ENCODE data around the gene MC2R.
"Not testable (repeated sequence)": the region's sequence is repeated elsewhere in the genome, so short reads cannot be mapped to it uniquely, and the experiment has no call there.

The MC2R gene

DNA sequence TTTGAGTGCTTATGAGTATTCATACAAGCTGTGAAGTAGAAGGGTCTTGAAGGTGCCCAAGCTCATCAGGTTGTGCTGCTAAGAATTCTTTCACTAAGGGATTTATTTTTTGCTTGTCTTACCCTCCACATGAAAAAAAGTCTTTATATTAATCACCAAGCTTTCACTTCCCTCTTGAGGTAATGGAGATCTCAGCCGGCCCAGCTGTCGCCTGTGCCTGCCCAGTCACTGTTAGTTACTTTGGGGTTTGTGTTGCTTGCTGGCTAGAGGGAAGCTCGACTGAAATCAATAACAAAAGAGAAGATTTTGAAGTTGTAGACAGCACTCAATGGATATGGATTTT lies 21.9 kb downstream of the MC2R start:
- DNase-seq (ENCODE audit: low read depth, low spot score), result no peak

DNA sequence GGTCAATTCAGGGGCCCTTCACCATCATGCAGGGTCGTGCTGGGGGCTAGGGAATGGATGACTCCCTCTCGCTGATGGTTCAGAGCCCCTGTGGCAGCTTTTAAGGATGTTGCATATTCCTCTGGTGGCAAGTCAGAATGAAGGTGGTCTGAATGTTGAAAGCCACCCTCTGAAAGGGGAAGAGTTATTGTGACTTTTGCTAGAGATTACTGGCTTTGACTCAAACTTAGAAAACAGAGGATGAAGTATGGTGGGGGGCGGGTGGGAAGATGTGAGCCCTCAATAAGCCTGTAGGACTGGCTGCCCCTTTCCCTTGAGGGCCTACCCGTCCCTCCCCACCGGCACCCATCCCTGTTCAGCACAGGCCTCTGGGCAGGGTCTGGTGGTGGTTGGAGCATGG lies 23.2 kb downstream of the MC2R start:
- DNase-seq (ENCODE audit: low read depth, low spot score), result no peak

DNA sequence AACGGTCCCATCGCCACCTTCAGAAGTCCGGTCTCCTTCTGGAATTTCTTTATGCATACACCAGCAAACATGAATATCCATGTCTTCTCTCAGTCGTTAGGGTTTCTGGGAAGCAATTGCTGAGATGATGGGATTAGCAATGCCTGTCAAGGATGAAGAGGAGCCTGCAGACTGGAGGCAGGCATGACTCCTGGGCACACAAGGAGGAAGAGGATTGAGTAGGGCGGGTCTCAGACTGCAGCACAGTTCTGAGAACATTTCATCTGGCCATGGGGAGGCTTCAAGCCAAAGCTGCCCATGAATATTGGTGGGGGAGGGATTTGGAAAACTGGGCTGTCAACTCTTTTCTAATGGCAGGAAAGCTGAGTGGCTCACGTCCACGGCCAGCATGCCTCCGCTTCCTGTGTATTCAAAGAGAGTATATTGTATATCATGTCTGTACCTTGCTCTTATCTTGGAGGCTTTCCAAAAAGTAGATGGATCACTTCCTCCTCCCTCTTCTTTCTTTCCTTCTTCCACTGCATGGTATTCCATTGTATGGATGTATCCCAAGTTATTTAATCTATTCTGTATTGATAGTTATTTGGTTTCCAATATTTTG lies 24.5 kb downstream of the MC2R start:
- DNase-seq (ENCODE audit: low read depth, low spot score), result no peak

DNA sequence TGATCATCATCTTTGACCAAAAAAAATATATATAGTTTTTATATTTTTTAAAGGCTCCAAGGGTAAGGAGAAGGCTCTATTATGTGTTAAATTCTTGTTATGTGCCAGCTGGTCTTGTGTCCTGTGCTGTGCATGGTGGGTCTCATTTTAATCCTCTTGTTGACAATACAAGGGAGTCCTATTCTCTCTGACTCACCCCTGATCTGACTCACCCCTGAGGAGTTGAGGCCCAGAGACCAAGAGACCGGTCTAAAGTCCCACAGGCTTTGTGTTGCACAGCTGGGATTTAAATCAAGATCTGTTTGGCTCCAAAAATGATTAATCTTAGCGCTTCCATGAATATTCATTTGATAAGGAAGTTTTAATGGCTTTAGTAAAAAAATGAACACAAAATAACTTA lies 25.7 kb downstream of the MC2R start:
- DNase-seq (ENCODE audit: low read depth, low spot score), result no peak

DNA sequence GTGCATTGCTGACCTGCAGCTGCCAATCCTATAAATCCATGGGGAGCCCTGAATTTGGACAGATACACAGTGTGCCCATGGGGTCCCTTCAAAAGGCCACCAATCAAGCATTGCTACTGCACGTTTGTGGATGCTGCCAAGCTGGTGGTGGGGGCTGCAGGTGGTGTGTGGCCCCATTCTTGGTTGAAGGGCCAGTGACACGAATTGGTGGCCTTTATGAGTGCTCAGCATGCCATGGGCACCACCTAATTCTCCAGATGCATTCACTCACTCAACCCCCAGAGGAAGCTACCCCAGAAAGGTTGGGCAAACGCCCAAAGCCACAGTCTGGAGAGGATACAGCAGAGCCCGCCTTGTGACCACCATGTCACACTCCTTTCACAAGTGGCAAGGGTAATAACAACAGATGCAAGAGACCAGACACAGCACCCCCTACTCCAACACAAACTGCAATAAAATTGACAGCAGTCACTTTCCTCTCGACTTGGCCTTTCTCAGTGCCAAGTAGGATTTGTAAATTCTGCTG lies 27.1 kb downstream of the MC2R start:
- no peak for DNase-seq (ENCODE audit: low read depth, low spot score)

DNA sequence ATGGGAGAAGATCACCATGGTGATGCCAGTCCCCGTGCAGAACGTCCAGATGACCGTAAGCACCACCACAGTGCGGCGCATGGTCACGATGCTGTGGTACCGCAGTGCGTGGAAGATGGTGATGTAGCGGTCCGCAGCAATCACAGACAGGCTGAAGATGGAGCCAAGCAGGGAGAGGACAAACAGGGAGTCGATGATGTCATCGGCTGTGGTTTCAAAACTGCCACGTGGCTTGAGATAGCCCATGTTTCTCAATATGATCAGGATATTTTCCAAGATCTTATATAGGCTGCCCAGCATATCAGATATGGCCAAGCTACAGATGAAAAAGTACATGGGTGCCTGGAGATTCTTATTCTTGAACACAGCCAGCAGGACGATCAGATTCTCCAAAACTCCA lies 30.3 kb downstream of the MC2R start:
- DNase-seq (ENCODE audit: low read depth, low spot score), result no peak

DNA sequence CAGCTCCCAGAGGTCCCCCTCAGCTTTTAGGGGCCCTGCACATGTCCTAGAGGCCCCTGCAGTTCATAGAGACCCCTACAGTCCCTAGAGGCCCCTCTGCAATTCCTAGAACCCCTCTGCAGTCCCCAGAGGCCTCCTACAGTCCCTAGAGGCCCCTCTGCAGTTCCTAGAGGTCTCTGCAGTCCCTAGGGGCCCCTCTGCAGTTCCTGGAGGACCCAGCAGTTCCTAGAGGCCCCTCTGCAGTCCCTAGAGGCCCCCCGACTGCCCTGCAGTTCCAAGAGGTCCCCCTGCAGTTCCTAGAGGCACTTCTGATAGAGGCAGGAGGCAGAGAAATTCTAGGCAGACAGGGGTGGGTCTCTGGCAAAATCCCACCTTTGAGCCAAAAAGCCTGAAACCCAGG lies 35.4 kb downstream of the MC2R start:
- DNase-seq (ENCODE audit: low read depth, low spot score), result no peak

DNA sequence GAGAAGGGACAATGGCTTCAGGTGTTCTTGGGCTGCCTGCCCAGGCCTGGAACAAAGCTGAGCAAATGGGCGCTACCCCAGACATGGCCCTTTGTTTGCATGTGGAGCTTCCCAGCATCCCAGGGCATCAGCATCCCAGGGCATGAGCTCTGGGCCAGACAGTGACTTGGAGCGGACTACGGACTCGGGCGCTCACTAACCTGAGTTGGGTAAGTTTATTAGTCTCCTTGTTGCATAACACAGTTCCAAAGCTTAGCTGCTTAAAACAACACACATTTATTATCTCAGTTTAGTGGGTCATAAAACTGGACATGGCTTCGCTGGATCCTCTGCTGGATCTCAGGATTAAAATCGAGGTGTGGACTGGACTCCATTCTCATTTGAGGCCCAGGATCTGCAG lies 35.8 kb downstream of the MC2R start:
- no peak for DNase-seq (ENCODE audit: low read depth, low spot score)

DNA sequence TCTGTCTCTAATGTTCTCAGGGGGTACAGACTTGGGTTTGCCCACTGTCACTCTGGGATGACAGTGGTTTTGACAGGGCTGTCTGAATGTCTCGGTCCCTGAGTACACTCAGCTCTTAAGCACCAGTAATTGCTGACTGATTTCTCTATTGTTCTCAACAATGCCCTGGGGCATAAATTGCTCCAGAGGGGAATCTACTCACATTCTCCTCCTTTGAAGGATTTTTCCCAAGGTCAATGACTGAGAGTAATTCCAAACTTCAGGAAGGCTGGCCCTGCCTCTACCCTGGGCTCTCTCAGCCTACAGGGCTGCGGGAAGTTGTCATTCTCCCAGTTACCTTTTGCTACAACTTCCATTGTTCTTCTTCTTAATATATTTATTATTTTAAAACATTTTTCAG lies 36.5 kb downstream of the MC2R start:
- no peak for DNase-seq (ENCODE audit: low read depth, low spot score)

DNA sequence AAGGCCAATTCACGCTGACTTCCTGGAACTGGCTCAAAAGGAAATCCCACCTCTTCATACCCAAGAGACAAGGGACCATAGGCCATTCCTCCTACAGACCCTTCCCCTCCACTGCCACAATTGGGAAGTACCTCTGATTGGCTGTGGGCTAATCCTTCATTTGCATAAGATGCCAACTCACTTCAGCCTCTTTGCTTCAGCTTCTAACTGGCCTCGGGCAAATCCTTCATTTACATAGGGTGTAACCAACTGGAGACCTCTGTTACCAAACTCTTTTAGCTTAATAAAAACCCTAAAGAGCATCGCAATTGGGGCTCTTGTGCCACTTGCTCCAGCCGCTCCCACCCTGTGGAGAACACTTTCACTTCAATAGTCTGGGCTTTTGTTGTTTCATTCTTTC lies 38.2 kb downstream of the MC2R start:
- no peak for DNase-seq (ENCODE audit: low read depth, low spot score)

DNA sequence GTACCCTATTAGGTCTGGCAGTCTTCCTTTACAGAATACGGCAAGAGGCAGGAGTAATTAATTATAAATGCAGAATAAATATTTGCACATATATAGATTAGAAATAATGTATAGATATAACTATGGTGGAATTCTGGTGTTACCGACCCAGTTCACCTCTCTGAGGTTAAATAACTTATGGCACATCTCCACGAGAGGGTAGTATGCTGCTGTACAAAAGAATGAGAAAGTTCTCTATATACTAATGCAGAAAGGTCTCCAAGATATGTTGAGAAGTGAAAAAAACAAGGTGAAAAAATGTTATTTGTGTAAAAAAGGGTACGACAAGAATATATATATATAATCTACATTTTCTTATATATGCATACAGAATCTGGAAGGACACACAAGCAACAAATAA lies 40.8 kb downstream of the MC2R start:
- no peak for DNase-seq (ENCODE audit: low read depth, low spot score)

DNA sequence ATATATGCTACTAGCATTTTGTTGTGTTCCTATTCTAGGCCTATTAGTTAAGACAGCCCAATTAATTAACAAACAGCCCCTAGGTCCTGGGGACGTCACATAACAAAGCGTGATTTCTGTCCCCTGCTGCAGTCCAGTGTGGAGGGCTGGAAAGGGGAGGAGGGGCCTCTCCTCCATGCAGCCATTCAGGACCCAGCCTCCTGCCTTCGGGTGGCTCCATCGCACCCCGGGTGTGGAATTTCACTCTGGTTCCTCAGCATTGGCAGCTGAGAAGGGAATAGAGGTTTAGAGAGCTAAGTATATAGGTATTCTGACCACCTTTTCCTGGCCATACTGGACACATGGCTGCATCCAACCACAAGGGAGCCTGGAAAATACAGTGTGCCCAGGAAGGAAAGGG lies 42.4 kb downstream of the MC2R start:
- DNase-seq (ENCODE audit: low read depth, low spot score), result no peak

DNA sequence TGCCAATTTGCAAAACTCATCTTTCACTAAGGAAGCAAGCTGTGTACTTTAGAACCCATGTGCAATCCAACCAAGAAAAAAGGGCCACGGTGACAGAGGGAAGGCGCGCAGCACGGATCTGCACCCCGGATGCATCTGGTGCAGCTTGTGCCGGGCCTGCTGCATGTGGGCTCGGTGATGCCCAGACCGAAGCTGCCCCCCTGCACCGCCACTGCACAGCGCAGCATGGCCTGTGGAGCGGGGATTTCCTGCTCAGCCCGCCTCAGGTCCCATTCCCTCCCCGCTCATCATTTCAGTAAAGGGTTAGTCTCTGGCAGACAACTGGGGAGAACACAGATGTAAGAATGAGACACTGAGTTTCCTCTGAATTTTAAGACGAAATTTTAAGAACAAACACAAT lies 43.0 kb downstream of the MC2R start:
- no peak for DNase-seq (ENCODE audit: low read depth, low spot score)

DNA sequence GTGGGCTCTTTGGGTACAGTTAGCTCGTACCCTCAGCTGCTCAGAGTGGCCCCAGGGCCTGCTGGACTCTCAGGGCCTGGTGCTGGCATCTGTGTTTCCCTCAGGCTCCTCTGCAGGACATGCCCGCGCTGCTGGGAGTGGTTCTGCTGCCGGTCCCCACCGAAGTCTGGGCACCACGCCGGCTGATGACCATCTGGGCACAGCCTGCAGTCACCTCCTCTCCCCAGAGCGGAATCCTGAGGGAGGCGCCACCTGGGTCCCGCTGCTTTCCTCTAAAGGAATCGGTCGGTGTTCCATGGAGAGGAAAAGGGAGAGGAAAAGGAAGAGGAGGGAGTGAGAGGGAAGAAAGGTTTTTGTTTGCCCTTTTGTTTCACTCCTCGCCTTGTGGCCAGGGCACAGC lies 43.6 kb downstream of the MC2R start:
- DNase-seq (ENCODE audit: low read depth, low spot score), result no peak

DNA sequence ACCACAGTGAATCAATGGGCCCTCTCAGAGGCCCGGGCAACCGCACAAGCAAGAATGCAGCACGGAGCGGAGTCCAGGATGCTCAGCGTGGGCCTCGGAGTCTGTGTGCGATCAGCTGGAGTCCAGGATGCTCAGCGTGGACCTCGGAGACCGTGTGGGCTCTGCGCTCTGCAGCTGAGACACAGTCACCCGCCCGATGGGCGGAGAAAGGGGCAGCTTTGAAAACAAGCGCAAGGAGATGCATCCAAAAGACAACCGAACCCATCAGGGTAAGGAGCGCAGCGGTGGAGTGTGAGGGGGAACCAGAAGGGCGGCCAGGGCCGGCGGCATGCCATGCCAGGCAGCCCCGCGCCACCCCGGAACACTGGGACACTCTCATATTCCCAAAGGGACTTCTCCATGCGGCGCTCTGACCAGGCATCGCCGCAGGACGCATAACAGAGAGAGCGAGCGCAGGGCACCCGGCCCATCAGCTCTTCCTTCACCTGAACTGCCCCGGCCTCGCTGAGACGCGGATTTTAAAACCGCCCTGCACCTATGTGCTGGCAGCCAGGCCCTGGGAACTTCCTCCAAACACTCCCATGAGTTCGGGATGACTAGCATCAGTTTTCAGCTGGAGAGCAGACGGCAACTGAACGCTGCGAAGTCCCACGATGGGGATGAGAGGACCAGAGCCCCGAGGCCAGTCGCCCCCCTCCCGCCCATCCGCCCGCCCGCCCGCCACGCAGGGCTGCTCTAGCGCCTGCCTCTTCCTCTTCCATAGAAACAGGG lies 46.6 kb downstream of the MC2R start:
- DNase-seq (ENCODE audit: low read depth, low spot score), result no peak

DNA sequence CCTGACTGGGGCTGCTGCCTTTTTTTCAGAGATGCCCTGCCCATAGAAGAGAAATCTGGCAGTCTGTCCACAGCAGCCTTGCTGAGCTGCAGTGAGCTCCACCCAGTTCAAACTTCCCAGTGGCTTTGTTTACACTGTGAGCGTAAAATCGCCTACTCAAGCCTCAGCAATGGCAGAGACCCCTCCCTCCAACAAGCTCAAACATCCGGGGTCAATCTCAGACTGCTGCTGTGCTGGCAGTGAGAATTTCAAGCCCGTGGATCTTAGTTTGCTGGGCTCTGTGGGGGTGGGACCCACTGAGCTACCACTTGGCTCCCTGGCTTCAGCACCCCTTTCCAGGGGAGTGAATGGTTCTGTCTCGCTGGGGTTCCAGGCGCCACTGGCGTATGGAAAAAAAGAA lies 52.4 kb downstream of the MC2R start:
- not testable (repeated sequence) for DNase-seq (ENCODE audit: low read depth, low spot score)

DNA sequence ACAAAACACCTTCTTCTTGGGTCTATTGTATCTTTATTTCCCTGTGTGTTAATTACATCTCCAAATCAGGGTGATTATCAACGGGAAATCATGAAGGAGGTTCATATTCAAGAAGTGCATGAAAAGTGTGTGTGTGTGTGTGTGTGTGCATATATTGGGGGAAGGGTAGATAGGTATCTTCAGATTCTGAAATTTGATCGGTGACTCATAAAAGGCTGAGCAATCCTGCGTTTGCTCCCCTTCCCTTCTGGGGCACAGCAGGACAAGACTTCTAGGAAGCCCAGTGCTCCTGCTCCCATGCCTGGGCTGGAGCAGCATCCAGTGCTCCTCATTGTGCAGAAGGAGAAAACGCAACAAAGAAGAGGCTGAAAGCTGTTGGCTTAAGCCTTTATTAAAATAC lies 65.5 kb downstream of the MC2R start:
- DNase-seq (ENCODE audit: low read depth, low spot score), result no peak

DNA sequence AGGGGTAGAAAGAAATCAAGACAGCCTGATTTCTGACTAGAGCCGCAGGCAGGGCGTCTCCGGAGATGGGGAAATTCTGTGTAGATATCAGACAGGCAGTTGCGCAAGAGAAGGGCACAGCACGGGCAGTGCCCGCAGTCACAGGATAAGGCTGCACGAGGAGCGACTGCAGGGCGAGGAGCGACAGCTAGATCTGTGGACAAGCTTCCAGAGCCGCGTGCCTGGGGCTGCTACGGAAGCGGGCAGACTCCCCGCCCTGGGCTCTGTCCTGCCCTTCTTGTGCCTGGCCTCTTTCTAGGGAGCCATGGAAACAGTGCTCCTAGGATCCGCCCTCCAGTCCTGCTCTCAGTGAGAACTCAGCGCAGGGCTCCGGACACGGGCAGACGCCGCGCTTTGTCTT lies 78.8 kb downstream of the MC2R start:
- no peak for DNase-seq (ENCODE audit: low read depth, low spot score)

DNA sequence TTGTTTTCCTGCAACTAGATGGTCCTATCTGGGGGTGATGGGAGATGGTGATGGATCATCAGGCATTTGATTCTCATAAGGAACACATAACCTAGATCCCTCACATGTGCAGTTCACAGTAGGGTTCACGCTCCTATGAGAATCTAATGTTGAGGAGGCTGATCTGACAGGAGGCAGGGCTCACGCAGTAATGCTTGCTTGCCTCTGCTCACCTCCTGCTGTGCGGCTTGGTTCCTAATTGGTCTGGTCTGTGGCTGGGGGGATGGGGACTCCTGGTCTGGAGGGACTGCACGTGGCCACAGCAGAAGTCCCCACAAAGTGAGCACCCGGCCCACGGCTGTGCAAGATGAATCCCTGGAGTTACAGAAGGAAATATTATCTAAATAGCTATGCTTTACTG lies 80.1 kb downstream of the MC2R start:
- no peak for DNase-seq (ENCODE audit: low read depth, low spot score)

DNA sequence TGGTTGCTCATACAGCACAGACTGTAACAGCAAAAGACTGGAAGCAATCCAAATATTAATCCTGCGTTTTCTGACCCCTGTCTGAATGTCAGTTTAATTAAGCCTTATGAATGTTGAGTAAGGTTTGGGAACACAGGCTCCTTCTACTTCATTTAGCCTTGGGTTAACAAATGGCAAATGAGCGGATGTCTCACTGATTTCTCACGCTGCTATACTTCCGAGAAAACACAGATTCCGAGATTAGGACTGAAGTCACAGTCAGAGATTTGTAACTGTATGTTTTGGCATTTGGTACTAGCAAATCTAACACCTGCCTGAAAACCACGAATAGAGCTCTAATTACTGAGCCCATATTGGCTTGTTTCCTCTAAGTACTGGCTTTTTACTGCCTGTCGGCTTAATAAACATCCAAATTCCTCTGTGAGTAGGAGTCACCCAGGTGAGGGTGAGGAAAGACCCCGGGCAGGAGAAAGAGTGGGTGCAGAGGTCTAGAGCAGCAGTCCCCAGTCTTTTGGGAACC lies 80.8 kb downstream of the MC2R start:
- DNase-seq (ENCODE audit: low read depth, low spot score), result no peak
